ENCODE data around the gene LGR6.
"Not testable (repeated sequence)": the region's sequence is repeated elsewhere in the genome, so short reads cannot be mapped to it uniquely, and the experiment has no call there.

Gene LGR6

GRCh38 chr1:202238914-202239313 lies 45.3 kb downstream of the LGR6 start:
- no peak for TF ChIP-seq ESRRG (CRISPR knock-in tag; IDR thresholded peaks at IDR 0.05)
- no peak for ATAC-seq

GRCh38 chr1:202240226-202240625 lies 46.6 kb downstream of the LGR6 start:
- not testable (repeated sequence) for ATAC-seq

GRCh38 chr1:202240956-202241355 lies 47.4 kb downstream of the LGR6 start:
- ATAC-seq: no peak
- TF ChIP-seq PATZ1 (CRISPR knock-in tag; IDR thresholded peaks at IDR 0.05; ENCODE audit: borderline replicate concordance) (no peak), GLIS3 (CRISPR knock-in tag; IDR thresholded peaks at IDR 0.05) (no peak), ZNF70 (CRISPR knock-in tag; IDR thresholded peaks at IDR 0.05) (no peak), TSHZ2 (CRISPR knock-in tag; IDR thresholded peaks at IDR 0.05) (no peak)

GRCh38 chr1:202241376-202242079 lies 47.9 kb downstream of the LGR6 start:
- ATAC-seq: no peak
- TF ChIP-seq ZNF8 (CRISPR knock-in tag; IDR thresholded peaks at IDR 0.05) (no peak), SNAI2 (CRISPR knock-in tag; IDR thresholded peaks at IDR 0.05) (no peak), CSRNP3 (CRISPR knock-in tag; IDR thresholded peaks at IDR 0.05) (no peak), ZNF565 (CRISPR knock-in tag; conservative IDR thresholded peaks at IDR 0.05; ENCODE audit: low read depth) (no peak), ZNF70 (CRISPR knock-in tag; IDR thresholded peaks at IDR 0.05) (no peak), ARNTL (CRISPR knock-in tag; IDR thresholded peaks at IDR 0.05; ENCODE audit: borderline replicate concordance, low read depth) (no peak), ESRRG (CRISPR knock-in tag; IDR thresholded peaks at IDR 0.05) (no peak), ZFP30 (CRISPR knock-in tag; IDR thresholded peaks at IDR 0.05) (no peak)

- no peak for TF ChIP-seq PPARA (CRISPR knock-in tag; IDR thresholded peaks at IDR 0.05; ENCODE audit: borderline replicate concordance)
- no peak for TF ChIP-seq ZNF8 (CRISPR knock-in tag; IDR thresholded peaks at IDR 0.05)
- no peak for ATAC-seq
Observed at GRCh38 chr1:202242080-202242419, 48.5 kb downstream of the LGR6 start.

- ATAC-seq: no peak
- TF ChIP-seq ZNF565 (CRISPR knock-in tag; conservative IDR thresholded peaks at IDR 0.05; ENCODE audit: low read depth) (no peak), ZC3H10 (CRISPR knock-in tag; IDR thresholded peaks at IDR 0.05) (no peak), PATZ1 (CRISPR knock-in tag; IDR thresholded peaks at IDR 0.05; ENCODE audit: borderline replicate concordance) (no peak), RARB (CRISPR knock-in tag; IDR thresholded peaks at IDR 0.05) (no peak), CREB5 (CRISPR knock-in tag; IDR thresholded peaks at IDR 0.05; ENCODE audit: low read depth) (no peak), SNAI2 (CRISPR knock-in tag; IDR thresholded peaks at IDR 0.05) (no peak), TOX (CRISPR knock-in tag; IDR thresholded peaks at IDR 0.05; ENCODE audit: borderline replicate concordance) (no peak), OSR1 (CRISPR knock-in tag; IDR thresholded peaks at IDR 0.05) (no peak), ISL1 (CRISPR knock-in tag; IDR thresholded peaks at IDR 0.05) (no peak), CSDC2 (CRISPR knock-in tag; IDR thresholded peaks at IDR 0.05) (no peak), ZFP3 (CRISPR knock-in tag; IDR thresholded peaks at IDR 0.05) (no peak), TCF4 (CRISPR knock-in tag; IDR thresholded peaks at IDR 0.05; ENCODE audit: borderline replicate concordance) (no peak), PPARA (CRISPR knock-in tag; IDR thresholded peaks at IDR 0.05; ENCODE audit: borderline replicate concordance) (no peak), ARNTL (CRISPR knock-in tag; IDR thresholded peaks at IDR 0.05; ENCODE audit: borderline replicate concordance, low read depth) (no peak), GLIS3 (CRISPR knock-in tag; IDR thresholded peaks at IDR 0.05) (no peak), ZFP30 (CRISPR knock-in tag; IDR thresholded peaks at IDR 0.05) (no peak), ZNF8 (CRISPR knock-in tag; IDR thresholded peaks at IDR 0.05) (no peak), CSRNP3 (CRISPR knock-in tag; IDR thresholded peaks at IDR 0.05) (no peak), ZNF70 (CRISPR knock-in tag; IDR thresholded peaks at IDR 0.05) (no peak)
Observed at GRCh38 chr1:202243006-202243405, 49.4 kb downstream of the LGR6 start.
